ENCODE data around the gene TRIM15. TPM values are rescaled to one million over a fixed set of nuclear protein-coding genes. Genes with fewer than 3 reads are reported as not detected.

TRIM15 gene
- polyA plus RNA-seq, 1 donor (not counting 4 experiments of a cell fraction or from before 2014, with no cell fraction given) = not detected

GRCh38 chr6:30194797-30195690, 31.7 kb downstream of the TRIM15 start:
- Histone ChIP-seq H3K27ac (ENCODE audit: control insufficient read depth, insufficient read depth, low read length) (no peak overlapping the region), H3K9ac (ENCODE audit: control insufficient read depth, extremely low read depth, insufficient read depth, low read length) (no peak overlapping the region), H3K9me1 (ENCODE audit: control insufficient read depth, extremely low read depth, insufficient read depth, low read length) (no peaks in the 10 kb centered on the region), H3K4me2 (ENCODE audit: control insufficient read depth, extremely low read depth, insufficient read depth, low read depth, low read length) (no peak overlapping the region), H3K4me1 (ENCODE audit: control insufficient read depth, extremely low read depth, insufficient read depth, low read length) (peaks cover 8% of the 10 kb centered on the region), H2AFZ (ENCODE audit: control insufficient read depth, low read length) (no peak overlapping the region), H3K27me3 (ENCODE audit: control insufficient read depth, extremely low read depth, insufficient read depth, low read length) (no peaks in the 10 kb centered on the region), H3K4me3 (ENCODE audit: control insufficient read depth in 2 of 3, extremely low read depth in 1 of 3, insufficient read depth in 2 of 3, low read depth in 1 of 3, low read length in 3 of 3) (no peak overlapping the region), H4K20me1 (ENCODE audit: control insufficient read depth, extremely low read depth, insufficient read depth, low read length) (no peaks in the 10 kb centered on the region), H3K9me3 (ENCODE audit: control insufficient read depth, low read depth, low read length) (no peaks in the 10 kb centered on the region), H3K79me2 (ENCODE audit: control insufficient read depth, insufficient read depth, low read length) (no peaks in the 10 kb centered on the region), H3K36me3 (ENCODE audit: control insufficient read depth in 2 of 2, extremely low read depth in 1 of 2, insufficient read depth in 2 of 2, low read length in 2 of 2) (peaks cover 29 to 34% of the 10 kb centered on the region in 2 experiments)
- no peak for DNase-seq (ENCODE audit: low read depth, low spot score)
- TF ChIP-seq EZH2 (IDR thresholded peaks at IDR 0.05; ENCODE audit: low read length) (no peak), CTCF (optimal IDR thresholded peaks at IDR 0.05 in 1 of 3, IDR thresholded peaks at IDR 0.05 in 1 of 3, conservative IDR thresholded peaks at IDR 0.05 in 1 of 3; ENCODE audit: extremely low read depth in 1 of 3, insufficient read depth in 2 of 3, low read length in 3 of 3) (no peak)
- dilution Hi-C loops (cut with MboI; ENCODE audit: extremely low pct_ligation_motif_present, low sequenced_read_pairs) = no loop called here
- FAIRE-seq = no peak

- dilution Hi-C loops (cut with MboI; ENCODE audit: extremely low pct_ligation_motif_present, low sequenced_read_pairs) = no loop called here
- peaks cover 32 to 34% of the 10 kb centered on the region in 2 experiments for H3K36me3 ChIP-seq (ENCODE audit: control insufficient read depth in 2 of 2, extremely low read depth in 1 of 2, insufficient read depth in 2 of 2, low read length in 2 of 2)
- TF ChIP-seq CTCF (optimal IDR thresholded peaks at IDR 0.05 in 1 of 3, IDR thresholded peaks at IDR 0.05 in 1 of 3, conservative IDR thresholded peaks at IDR 0.05 in 1 of 3; ENCODE audit: extremely low read depth in 1 of 3, insufficient read depth in 2 of 3, low read length in 3 of 3) = no peak
- no peak for TF ChIP-seq EZH2 (IDR thresholded peaks at IDR 0.05; ENCODE audit: low read length)
Measured at GRCh38 chr6:30195951-30196350, 32.6 kb downstream of the TRIM15 start.

More at GRCh38 chr6:30195951-30196350, 32.6 kb downstream of the TRIM15 start:
- no peaks in the 10 kb centered on the region for H3K9me3 ChIP-seq (ENCODE audit: control insufficient read depth, low read depth, low read length)
- H3K4me2 ChIP-seq (ENCODE audit: control insufficient read depth, extremely low read depth, insufficient read depth, low read depth, low read length) = no peak overlapping the region
- no peak for FAIRE-seq
- no peak overlapping the region for H3K27ac ChIP-seq (ENCODE audit: control insufficient read depth, insufficient read depth, low read length)
- H4K20me1 ChIP-seq (ENCODE audit: control insufficient read depth, extremely low read depth, insufficient read depth, low read length) = no peaks in the 10 kb centered on the region
- H3K79me2 ChIP-seq (ENCODE audit: control insufficient read depth, insufficient read depth, low read length) = peaks cover 7% of the 10 kb centered on the region
- no peaks in the 10 kb centered on the region for H3K9me1 ChIP-seq (ENCODE audit: control insufficient read depth, extremely low read depth, insufficient read depth, low read length)
- no peak overlapping the region for H3K9ac ChIP-seq (ENCODE audit: control insufficient read depth, extremely low read depth, insufficient read depth, low read length)
- DNase-seq (ENCODE audit: low read depth, low spot score) = no peak
- H3K27me3 ChIP-seq (ENCODE audit: control insufficient read depth, extremely low read depth, insufficient read depth, low read length) = no peaks in the 10 kb centered on the region
- H3K4me3 ChIP-seq (ENCODE audit: control insufficient read depth in 2 of 3, extremely low read depth in 1 of 3, insufficient read depth in 2 of 3, low read depth in 1 of 3, low read length in 3 of 3) = no peak overlapping the region
- no peak overlapping the region for H2AFZ ChIP-seq (ENCODE audit: control insufficient read depth, low read length)
- peaks cover 8% of the 10 kb centered on the region for H3K4me1 ChIP-seq (ENCODE audit: control insufficient read depth, extremely low read depth, insufficient read depth, low read length)
